Natural killer cell (primary cell): ENCODE results near the gene FAP. TPM values are rescaled to one million over a fixed set of nuclear protein-coding genes. Genes with fewer than 3 reads are reported as not detected.

Experiments used
- ATAC-seq, 3 donors: fragments of 150-1000 bp in 2 of 3; fragments of 200-7000 bp in 1 of 3; cut with Tn5 transposase; 1 replicate in 1 of 3; 2 replicates in 2 of 3; pipeline ENCODE4 v1.10.0; 2021; ENCODE audit warnings: mild to moderate bottlenecking in 2 of 3, moderate library complexity in 2 of 3
- DNase-seq, 2 donors: peaks; one replicate each; pipeline versions ENCODE4 v3.0.0 to v3.0.0-alpha.2; 2013 to 2021; ENCODE audit warnings: mixed read lengths in 1 of 2
- H3K27ac ChIP-seq: one replicate; pipeline ENCODE4 v1.5.1; 2013; ENCODE audit warnings: mild to moderate bottlenecking, low read length
- H3K27me3 ChIP-seq: one replicate; pipeline ENCODE4 v1.6.1; 2013; ENCODE audit warnings: low read length; ENCODE audit not compliant: control insufficient read depth, insufficient read depth
- H3K36me3 ChIP-seq: one replicate; pipeline ENCODE4 v1.6.1; 2013; ENCODE audit warnings: low read length; ENCODE audit not compliant: control insufficient read depth, insufficient read depth
- H3K4me1 ChIP-seq: one replicate; pipeline ENCODE4 v1.6.1; 2013; ENCODE audit warnings: low read length; ENCODE audit not compliant: control insufficient read depth, insufficient read depth
- H3K4me3 ChIP-seq: one replicate; pipeline ENCODE4 v1.5.1; 2013; ENCODE audit warnings: low read length
- H3K9me3 ChIP-seq: one replicate; pipeline ENCODE4 v1.6.1; 2013; ENCODE audit warnings: low read length; ENCODE audit not compliant: control insufficient read depth, insufficient read depth
- H3K27ac Mint-ChIP-seq, 2 donors: one replicate each; pipeline ENCODE4 v1.8.0; 2022; ENCODE audit warnings: mild to moderate bottlenecking in 2 of 2, mixed read lengths in 2 of 2, moderate library complexity in 1 of 2
- H3K27me3 Mint-ChIP-seq, 2 donors: one replicate each; pipeline ENCODE4 v1.8.0; 2022; ENCODE audit warnings: low read depth in 2 of 2, mixed read lengths in 2 of 2
- H3K36me3 Mint-ChIP-seq: one replicate; pipeline ENCODE4 v1.8.0; 2022; ENCODE audit warnings: mixed read lengths
- H3K4me1 Mint-ChIP-seq, 2 donors: one replicate each; pipeline ENCODE4 v1.8.0; 2022; ENCODE audit warnings: mixed read lengths in 2 of 2
- H3K4me3 Mint-ChIP-seq: one replicate; pipeline ENCODE4 v1.8.0; 2022; ENCODE audit warnings: mild to moderate bottlenecking, moderate library complexity, mixed read lengths
- H3K9me3 Mint-ChIP-seq, 2 donors: one replicate each; pipeline ENCODE4 v1.8.0; 2022; ENCODE audit warnings: mixed read lengths in 2 of 2
- WGBS: methylation state at CpG from one replicate; pipeline ENCODE4 v1.1.7; 2013; ENCODE audit warnings: missing lambda C conversion rate; ENCODE audit not compliant: insufficient coverage; 5-methylcytosine and 5-hydroxymethylcytosine counted together
- intact Hi-C: fragments of 100-400 bp; cut with micrococcal nuclease; formaldehyde crosslinking; loops from one replicate; pipeline ENCODE4 v1.14.2; 2022
- total RNA-seq, 4 donors: library from RNA; stranded (reverse); fragments of 120-200 nt in 1 of 4; gene quantifications; one replicate each; pipeline versions ENCODE4 v1.2.3 to v1.2.4, GENCODE V29; 2013 to 2022
- TF ChIP-seq, protein P1 (sequence below): fragments of 200-600 bp; IDR thresholded peaks from one replicate; pipeline ENCODE4 v1.8.0; 2022; ENCODE audit warnings: antibody characterized with exemption

FAP gene
- total RNA-seq, 3 donors from 2014 or later (not counting 1 experiment from before 2014, with no cell fraction given) = not detected

DNA sequence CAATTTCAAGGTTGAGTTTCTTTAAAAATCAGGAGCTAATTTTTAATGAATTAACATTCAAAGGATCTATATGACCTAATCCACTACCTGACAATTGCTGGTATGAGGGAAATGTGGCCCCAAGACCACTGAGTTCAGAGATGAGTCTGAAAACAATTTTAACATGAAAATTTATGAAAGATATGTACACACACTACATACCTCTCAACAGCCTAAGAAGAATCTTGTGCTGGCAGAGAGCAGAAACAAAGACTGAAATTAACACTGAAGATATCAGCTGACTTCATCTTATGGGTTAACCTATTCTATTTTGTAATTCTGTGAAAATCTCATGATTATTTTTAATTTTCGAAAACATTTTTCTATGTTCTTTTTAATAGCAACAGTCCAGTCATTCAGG, 1.7 kb downstream of the FAP start:
- DNase-seq = no peak
- H3K4me1 Mint-ChIP-seq = no peaks in the 10 kb centered on the region
- H3K4me1 ChIP-seq = no peaks in the 10 kb centered on the region
- WGBS = 80% methylated on average over 1 of the region's 1 CpG
- no peaks in the 10 kb centered on the region for H3K9me3 ChIP-seq
- H3K9me3 Mint-ChIP-seq = no peaks in the 10 kb centered on the region
- H3K4me3 ChIP-seq = no peak overlapping the region
- peaks cover 10 to 62% of the 10 kb centered on the region in 2 donors for H3K27me3 Mint-ChIP-seq
- no peak overlapping the region for H3K27ac Mint-ChIP-seq
- no peaks in the 10 kb centered on the region for H3K27me3 ChIP-seq
- H3K36me3 Mint-ChIP-seq = no peaks in the 10 kb centered on the region
- no peak overlapping the region for H3K4me3 Mint-ChIP-seq
- ATAC-seq = no peak
- no peaks in the 10 kb centered on the region for H3K36me3 ChIP-seq
- no peak overlapping the region for H3K27ac ChIP-seq
- intact Hi-C loops = no loop called here
- TF ChIP-seq, protein P1, sequence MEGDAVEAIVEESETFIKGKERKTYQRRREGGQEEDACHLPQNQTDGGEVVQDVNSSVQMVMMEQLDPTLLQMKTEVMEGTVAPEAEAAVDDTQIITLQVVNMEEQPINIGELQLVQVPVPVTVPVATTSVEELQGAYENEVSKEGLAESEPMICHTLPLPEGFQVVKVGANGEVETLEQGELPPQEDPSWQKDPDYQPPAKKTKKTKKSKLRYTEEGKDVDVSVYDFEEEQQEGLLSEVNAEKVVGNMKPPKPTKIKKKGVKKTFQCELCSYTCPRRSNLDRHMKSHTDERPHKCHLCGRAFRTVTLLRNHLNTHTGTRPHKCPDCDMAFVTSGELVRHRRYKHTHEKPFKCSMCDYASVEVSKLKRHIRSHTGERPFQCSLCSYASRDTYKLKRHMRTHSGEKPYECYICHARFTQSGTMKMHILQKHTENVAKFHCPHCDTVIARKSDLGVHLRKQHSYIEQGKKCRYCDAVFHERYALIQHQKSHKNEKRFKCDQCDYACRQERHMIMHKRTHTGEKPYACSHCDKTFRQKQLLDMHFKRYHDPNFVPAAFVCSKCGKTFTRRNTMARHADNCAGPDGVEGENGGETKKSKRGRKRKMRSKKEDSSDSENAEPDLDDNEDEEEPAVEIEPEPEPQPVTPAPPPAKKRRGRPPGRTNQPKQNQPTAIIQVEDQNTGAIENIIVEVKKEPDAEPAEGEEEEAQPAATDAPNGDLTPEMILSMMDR = no peak

DNA sequence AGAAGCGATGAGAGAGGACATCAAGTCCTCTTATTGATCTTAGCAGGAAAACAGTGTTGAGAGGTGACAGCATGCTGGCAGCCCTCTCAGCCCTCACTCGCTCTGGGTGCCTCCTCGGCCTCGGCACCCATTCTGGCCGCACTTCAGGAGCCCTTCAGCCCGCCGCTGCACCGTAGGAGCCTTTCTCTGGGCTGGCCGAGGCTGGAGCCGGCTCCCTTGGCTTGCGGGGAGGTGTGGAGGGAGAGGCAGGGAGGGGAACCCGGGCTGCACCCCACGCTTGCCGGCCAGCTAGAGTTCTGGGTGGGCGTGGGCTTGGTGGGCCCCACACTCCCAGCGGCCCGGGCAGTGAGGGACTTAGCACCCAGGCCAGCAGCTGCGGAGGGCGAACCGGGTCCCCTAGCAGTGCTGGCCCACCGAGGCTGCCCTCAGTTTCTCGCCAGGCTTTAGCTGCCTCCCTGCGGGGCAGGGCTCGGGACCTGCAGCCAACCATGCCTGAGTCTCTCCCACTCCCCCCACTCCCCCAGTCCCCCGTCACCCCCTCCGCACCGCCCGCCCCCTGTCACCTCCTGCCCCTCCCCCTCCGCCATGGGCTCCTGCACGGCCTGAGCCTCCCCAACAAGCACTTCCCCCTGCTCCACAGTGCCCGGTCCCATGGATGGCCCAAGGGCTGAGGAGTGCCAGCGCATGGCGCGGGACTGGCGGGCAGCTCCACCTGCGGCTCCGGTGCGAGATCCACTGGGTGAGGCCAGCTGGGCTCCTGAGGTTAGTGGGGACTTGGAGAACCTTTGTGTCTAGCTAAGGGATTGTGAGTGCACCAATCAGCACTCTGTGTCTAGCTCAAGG, 8.4 kb downstream of the FAP start:
- Histone ChIP-seq H3K27ac (no peak overlapping the region), H3K27me3 (peaks cover 2% of the 10 kb centered on the region), H3K4me3 (no peak overlapping the region), H3K9me3 (no peaks in the 10 kb centered on the region), H3K36me3 (no peaks in the 10 kb centered on the region), H3K4me1 (no peaks in the 10 kb centered on the region)
- H3K9me3 Mint-ChIP-seq = no peaks in the 10 kb centered on the region
- 97% methylated on average over 32 of the region's 38 CpGs for WGBS
- H3K27me3 Mint-ChIP-seq = peaks cover 6 to 35% of the 10 kb centered on the region in 2 donors
- no peak overlapping the region for H3K4me3 Mint-ChIP-seq
- no peak overlapping the region for H3K27ac Mint-ChIP-seq
- no peaks in the 10 kb centered on the region for H3K4me1 Mint-ChIP-seq
- DNase-seq = no peak
- intact Hi-C loops = no loop called here
- ATAC-seq = no peak
- H3K36me3 Mint-ChIP-seq = no peaks in the 10 kb centered on the region
- TF ChIP-seq, protein P1 = no peak

DNA sequence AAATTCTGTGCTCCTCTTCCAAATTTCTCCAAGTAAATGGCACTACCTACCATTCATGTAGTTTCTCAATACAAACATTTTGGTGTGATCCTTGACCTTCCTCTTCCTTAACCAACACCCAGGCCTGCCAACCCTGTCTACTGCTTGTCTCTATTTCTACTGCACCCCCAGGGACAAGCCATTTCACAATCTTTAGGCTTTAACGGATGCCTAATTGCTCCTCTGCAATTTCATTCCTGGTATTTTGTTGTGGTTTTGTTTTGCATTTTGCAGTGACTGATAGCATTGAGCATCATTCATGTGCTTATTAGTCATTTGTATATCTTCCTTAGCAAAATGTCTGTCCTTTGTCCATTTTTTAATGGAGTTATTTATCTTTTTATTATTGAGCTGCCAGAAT, 10.0 kb downstream of the FAP start:
- Mint-ChIP-seq H3K27me3 (peaks cover 6 to 25% of the 10 kb centered on the region in 2 donors), H3K4me1 (no peaks in the 10 kb centered on the region), H3K27ac (no peak overlapping the region), H3K9me3 (no peaks in the 10 kb centered on the region), H3K4me3 (no peak overlapping the region), H3K36me3 (no peaks in the 10 kb centered on the region)
- H3K4me3 ChIP-seq = no peak overlapping the region
- H3K27ac ChIP-seq = no peak overlapping the region
- H3K36me3 ChIP-seq = no peaks in the 10 kb centered on the region
- ATAC-seq = no peak
- DNase-seq = no peak
- intact Hi-C loops = no loop called here
- TF ChIP-seq, protein P1 = no peak
- H3K4me1 ChIP-seq = no peaks in the 10 kb centered on the region
- H3K27me3 ChIP-seq = peaks cover 2% of the 10 kb centered on the region
- H3K9me3 ChIP-seq = no peaks in the 10 kb centered on the region
- 80% methylated on average over 1 of the region's 1 CpG for WGBS

DNA sequence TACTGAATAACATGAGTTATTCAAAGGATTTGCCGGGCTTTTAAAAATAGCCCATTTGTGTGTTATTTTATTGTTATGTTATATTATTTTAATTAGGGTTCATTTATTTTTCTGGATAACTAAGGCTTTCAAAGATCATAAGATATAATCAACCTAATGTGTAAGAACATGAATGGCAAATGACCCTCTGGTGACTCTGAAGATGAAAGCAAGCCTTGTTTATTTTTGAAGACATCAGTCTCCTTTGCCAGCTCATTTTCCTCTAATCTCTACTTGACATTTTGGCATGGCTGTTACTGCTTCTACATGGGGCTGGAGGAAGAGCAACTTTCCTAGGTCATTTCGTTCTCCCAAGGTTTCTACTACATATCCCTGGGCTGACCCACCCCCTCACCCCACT, 10.6 kb downstream of the FAP start:
- Mint-ChIP-seq H3K4me1 (no peaks in the 10 kb centered on the region), H3K27ac (no peak overlapping the region), H3K36me3 (no peaks in the 10 kb centered on the region), H3K9me3 (no peaks in the 10 kb centered on the region), H3K27me3 (peaks cover 8 to 23% of the 10 kb centered on the region in 2 donors), H3K4me3 (no peak overlapping the region)
- no peak for DNase-seq
- Histone ChIP-seq H3K9me3 (no peaks in the 10 kb centered on the region), H3K4me3 (no peak overlapping the region), H3K27me3 (peaks cover 5% of the 10 kb centered on the region), H3K4me1 (no peaks in the 10 kb centered on the region), H3K36me3 (no peaks in the 10 kb centered on the region), H3K27ac (no peak overlapping the region)
- ATAC-seq = no peak
- TF ChIP-seq, protein P1 = no peak
- intact Hi-C loops = no loop called here
- WGBS = 67% methylated on average over 1 of the region's 2 CpGs
